ENCODE results near the gene BRMS1L.

- TF ChIP-seq, protein P1, sequence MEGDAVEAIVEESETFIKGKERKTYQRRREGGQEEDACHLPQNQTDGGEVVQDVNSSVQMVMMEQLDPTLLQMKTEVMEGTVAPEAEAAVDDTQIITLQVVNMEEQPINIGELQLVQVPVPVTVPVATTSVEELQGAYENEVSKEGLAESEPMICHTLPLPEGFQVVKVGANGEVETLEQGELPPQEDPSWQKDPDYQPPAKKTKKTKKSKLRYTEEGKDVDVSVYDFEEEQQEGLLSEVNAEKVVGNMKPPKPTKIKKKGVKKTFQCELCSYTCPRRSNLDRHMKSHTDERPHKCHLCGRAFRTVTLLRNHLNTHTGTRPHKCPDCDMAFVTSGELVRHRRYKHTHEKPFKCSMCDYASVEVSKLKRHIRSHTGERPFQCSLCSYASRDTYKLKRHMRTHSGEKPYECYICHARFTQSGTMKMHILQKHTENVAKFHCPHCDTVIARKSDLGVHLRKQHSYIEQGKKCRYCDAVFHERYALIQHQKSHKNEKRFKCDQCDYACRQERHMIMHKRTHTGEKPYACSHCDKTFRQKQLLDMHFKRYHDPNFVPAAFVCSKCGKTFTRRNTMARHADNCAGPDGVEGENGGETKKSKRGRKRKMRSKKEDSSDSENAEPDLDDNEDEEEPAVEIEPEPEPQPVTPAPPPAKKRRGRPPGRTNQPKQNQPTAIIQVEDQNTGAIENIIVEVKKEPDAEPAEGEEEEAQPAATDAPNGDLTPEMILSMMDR (IDR thresholded peaks at IDR 0.05 in 4 of 5, conservative IDR thresholded peaks at IDR 0.05 in 1 of 5): no peak
- TF ChIP-seq POLR2A (IDR thresholded peaks at IDR 0.05): no peak
These were observed 6.3 kb upstream of the BRMS1L start for GRCh38 chr14:35819591-35820540.
